ENCODE results near the gene LRWD1.

- TF ChIP-seq, protein P1, sequence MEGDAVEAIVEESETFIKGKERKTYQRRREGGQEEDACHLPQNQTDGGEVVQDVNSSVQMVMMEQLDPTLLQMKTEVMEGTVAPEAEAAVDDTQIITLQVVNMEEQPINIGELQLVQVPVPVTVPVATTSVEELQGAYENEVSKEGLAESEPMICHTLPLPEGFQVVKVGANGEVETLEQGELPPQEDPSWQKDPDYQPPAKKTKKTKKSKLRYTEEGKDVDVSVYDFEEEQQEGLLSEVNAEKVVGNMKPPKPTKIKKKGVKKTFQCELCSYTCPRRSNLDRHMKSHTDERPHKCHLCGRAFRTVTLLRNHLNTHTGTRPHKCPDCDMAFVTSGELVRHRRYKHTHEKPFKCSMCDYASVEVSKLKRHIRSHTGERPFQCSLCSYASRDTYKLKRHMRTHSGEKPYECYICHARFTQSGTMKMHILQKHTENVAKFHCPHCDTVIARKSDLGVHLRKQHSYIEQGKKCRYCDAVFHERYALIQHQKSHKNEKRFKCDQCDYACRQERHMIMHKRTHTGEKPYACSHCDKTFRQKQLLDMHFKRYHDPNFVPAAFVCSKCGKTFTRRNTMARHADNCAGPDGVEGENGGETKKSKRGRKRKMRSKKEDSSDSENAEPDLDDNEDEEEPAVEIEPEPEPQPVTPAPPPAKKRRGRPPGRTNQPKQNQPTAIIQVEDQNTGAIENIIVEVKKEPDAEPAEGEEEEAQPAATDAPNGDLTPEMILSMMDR (IDR thresholded peaks at IDR 0.05; ENCODE audit: poor library complexity): no peak
- TF ChIP-seq EZH2 (IDR thresholded peaks at IDR 0.05; ENCODE audit: borderline replicate concordance): no peak
Observed at GRCh38 chr7:102432442-102433218, 32.2 kb upstream of the LRWD1 start.
